Measurements from ENCODE around the gene SERTM1.

SERTM1 gene

DNA sequence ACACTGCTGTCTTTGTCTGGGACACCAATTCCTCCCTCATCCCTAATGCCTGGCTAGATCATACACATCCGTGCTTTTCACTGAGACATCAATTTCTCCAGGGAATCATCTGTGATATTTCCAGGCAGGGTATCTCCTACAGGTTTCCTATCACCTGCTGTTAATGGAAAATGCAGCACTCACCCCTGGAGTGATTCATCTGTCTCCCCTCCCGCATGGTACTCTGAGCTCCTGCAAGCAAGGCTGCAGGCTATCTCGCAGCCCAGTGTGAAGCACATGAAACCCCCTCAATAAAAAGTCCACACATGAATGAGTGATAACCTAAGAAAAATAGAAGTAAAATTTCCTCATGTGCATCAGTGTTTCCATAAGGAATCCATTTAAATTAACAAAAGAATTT lies 38.5 kb downstream of the SERTM1 start:
- DNase-seq: no peak

DNA sequence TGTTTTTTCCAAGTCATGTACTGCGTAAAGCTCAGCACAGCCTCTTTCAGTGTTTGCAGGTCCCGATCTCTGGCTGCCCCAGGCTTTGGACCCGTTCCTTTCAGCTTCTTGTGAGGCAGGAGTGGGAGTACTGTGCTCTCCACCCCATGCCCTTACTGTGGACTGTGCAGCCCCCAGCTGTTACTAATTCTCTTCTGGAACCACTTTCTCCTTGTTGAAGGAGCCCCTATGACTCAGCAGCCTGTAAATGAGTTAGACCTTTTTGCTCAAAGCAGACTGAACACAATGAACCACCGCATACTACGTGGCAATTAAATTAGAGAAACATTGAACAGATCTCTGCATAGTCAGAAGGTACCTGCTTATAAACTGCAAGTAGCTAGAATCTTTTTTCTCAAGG lies 39.0 kb downstream of the SERTM1 start:
- no peak for DNase-seq

DNA sequence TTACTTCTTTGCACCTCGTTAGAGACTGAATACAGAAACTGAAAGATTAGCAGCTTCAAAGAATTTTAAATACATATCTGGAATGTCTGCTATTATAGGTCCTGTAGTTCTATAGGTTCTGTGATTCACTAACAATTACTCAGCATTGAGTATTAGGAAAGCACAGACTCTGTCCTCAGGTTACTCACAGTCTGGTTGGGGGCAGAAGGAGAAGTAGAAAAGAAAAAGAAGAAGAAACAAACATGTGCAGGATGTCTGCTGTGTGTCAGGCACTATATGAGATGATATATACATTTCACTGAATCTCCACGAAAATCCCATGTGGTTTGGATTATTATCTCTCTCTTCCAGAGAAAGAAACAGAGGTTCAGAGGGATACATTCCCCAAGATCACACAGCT lies 40.1 kb downstream of the SERTM1 start:
- no peak for DNase-seq

DNA sequence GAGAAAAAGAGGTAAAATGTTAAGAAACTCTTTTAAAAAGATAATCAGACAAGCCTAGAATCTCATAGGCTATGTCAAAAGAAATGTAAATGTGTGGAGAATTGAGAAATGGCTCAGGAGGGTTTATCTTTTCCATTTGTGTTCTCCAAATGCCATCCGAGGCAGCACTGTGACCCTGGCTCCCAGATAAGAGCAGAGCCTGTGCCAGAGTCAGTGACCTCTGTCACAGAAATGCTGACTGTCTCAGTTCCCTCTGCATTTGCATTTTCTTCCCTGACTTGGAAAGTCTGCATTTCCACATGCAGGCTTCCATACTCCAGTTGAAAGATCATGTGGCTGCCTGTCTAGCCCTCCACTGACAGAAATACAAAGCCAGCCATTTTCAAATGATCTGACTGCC lies 42.0 kb downstream of the SERTM1 start:
- DNase-seq: no peak

DNA sequence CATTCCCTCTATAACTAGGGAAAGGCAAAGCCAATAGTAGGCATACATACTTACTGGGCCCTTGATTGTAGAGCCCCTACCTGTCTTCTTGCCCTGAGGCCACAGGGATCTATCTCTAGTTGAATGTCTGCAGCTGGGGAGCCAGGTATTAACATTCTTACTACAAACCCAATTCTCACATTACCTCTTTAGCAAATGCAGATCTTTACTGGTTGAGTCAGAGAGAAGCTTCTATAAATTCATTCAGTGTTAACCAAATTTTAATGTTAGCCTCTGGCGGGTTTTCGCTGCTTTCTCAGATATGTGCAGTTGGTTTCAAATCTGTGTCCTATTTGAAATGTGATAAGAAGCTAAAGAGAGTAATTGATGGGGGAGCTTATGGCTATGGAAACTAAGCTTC lies 43.2 kb downstream of the SERTM1 start:
- DNase-seq: no peak

DNA sequence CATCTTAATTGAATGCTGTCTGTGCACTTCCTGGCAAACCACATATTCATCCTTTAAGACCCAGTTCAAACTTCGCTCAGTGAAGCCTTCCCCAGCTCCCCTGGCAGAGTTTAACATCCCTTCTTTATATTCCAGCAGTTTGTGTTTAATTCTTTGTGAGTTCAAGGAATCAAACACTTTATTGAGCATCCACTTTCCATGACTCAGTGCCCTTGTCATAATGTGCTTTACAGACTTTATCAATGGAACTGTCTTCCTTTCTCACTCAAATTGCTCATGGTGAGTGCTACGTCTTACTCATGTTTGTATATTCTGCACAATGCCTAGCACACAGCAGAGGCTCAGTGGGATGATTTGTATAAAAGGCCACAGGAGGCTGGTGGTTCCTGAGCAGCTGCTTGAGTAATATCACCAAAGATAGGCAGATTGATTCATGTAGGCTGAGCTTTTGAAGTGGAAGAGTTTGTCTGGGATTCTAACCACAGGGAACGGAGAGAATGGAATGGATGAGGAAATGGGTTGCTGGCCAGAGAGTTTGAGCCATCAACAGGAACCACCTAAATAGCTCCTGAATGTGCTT lies 44.2 kb downstream of the SERTM1 start:
- no peak for DNase-seq

DNA sequence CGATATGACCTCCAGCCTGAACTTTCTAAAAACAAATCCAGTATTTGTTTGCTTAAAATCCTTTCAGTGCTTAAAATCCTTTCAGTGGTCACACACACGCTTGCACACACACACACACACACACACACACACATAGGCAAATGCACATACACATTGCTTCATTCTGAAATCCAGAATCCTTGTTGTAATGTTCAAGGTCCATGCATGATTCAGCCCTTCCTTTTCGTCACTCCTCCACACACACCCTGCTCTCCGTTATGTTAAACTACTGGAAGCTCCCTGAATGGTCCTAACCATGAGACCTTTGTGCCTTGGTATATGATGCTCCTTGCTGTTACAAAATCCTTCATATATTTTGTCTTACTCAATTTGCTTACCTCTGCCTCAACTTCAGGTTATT lies 44.9 kb downstream of the SERTM1 start:
- DNase-seq: no peak

DNA sequence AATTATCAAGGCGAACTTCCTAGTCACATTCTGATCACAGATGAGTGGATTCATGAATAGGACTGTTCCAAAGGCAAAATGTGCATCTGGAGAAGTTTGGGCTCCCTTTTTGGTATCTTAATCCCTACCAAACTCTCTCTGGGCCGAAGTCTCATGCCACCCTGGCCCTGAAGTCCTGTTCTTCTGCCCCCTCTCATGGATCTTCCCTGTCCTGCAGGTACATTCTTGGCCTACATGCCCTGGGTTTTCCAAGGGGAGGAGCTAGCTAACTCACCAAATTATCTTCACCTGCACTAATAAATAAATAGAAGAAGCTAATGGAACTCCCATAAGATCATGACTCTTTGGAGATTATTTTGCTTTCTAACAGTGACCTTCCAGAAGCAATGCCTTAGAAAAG lies 50.3 kb downstream of the SERTM1 start:
- DNase-seq: no peak

DNA sequence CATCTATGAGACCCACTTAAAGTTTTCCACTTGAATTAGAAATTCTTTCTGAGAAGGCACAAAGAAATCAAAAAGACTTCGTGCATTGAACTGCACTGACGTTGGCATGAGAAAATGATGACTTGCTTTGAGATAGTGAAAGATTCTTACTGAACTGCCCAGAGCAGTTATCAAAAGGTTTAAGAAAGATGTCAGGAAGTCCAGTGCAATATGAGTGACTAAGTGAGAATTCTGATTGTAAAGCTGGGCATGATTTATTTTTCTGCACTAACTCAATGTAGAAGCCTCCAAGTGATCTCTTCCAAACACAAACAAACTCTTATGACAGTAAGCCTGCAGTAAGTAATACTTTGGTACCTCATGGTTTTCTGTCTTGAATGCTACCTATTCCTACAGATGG lies 52.1 kb downstream of the SERTM1 start:
- no peak for DNase-seq

DNA sequence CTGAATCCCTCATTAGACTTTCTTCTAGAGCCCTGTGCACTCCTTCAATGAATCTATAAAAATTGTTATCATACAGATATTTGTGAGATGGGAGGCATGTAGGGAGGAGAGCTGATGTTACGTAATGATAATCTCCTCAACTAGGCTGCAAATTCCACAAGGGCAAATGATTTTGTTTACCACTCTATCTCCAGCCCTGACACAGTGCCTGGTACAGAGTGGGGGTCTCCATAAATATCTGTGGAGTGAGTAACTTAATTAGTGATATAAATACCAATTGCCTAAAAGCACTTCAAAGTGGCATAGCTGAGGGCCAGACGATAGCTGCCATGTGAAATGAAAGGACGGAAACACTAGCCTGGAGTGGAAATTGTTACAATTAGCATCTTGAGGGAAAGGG lies 54.2 kb downstream of the SERTM1 start:
- DNase-seq: no peak

DNA sequence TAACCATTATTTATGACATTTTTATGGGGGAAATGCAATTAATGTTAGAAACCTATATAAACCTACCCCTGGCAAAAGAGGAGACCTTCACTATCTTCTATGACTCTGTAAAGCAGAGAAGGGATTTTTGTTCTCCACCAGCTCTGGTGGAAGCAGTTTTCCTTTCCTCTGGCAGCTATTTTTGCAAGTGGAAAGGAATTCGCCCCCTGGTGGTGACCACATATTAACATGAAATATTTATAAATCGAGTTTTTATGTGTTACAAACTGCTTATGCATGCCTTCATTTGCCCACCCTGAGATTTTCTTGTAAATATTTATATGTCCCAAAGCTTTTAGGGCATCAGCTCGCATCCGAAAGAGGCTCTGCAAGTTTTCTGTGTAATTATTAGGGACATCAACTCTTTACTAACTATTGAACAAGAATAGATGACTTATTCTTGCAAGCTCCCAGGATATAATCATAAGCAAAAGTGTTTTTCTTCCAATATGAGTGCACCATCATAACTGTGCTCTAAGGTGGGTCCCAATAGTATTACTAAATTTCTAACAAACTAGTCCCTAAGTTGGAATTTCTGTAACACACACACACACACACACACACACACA lies 62.4 kb downstream of the SERTM1 start:
- DNase-seq: peak in 1 of 2 experiments; percentile 53

DNA sequence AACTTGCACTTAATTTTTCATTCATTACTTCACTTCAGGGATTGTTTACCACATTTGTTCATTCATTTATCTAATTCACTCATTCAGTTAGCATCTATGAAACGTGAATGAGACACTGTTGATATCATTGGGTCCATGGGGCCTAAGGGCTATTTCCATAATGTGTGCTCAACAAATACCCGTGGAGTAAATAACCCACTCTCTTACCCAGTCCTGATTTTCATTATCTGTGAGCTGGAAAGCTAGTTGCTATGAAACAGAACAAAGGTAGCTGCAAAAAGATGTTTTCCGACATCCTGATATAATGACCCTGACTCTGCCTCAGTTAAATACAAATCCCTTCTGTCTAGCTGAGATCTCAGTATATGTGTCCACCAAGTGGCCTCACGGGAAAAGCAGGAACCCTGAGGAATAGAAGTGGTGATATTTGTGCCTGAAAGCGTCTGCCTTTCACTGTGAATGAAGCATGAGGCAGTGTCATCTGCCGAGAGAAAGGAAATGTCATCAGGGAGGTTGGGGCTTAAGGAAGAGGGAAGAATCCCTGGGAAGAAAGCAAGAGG lies 63.8 kb downstream of the SERTM1 start:
- no peak for DNase-seq

DNA sequence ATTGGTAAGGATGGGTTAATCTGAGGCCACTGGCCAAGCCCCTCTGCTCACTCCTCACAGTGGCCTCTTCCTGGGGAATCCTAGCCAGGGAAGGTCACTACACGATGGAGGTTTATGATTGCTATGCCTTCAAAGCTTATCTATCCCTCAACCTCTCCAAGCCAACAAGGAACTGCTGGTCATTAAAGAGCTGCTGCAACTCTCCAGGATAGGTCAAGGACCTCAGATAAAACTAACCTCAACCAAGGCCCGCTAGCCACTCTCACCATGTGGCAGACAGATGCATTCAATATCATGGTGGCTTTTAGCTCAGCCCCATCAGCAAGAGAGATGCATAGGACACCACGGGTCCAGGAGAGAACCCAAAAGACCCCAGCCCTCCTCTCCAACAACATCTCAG lies 71.6 kb downstream of the SERTM1 start:
- DNase-seq: no peak

DNA sequence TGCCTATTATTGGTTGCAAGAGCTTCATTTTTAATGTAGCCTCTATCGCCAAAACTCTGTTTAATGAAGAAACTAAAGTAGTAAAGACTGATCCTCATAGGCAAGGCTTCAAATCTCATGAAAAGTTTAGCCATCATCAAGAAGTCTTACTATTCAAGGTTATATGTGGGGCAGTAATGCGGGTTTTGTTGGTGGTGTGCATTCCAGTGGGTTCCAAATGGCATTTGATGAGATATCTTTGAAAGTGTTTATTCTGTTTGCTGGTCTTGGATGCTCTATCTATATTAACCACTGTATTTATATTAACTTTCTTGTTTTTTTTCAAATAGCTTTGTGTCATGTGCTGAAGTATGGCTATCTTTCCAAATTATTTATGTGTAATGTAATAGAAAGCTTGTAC lies 72.2 kb downstream of the SERTM1 start:
- no peak for DNase-seq

All from NCI-H524 (cell line).